ENCODE results near the gene ARMH1. TPM values are rescaled to one million over a fixed set of nuclear protein-coding genes. Genes with fewer than 3 reads are reported as not detected.

The ARMH1 gene
- total RNA-seq, 4 donors from 2014 or later: 0.47 to 2.4 (median 1.2) TPM

- TF ChIP-seq CTCF (IDR thresholded peaks at IDR 0.05): no peak
- ATAC-seq (ENCODE audit: low FRiP score): no peak
- DNase-seq (ENCODE audit: low spot score): no peak
These were observed 43.1 kb downstream of the ARMH1 start for GRCh38 chr1:44717653-44718052.

- TF ChIP-seq CTCF (IDR thresholded peaks at IDR 0.05): no peak
- DNase-seq (ENCODE audit: low spot score): no peak
- no peak for ATAC-seq (ENCODE audit: low FRiP score)
These were observed 43.6 kb downstream of the ARMH1 start for GRCh38 chr1:44718091-44718490.

- ATAC-seq (ENCODE audit: low FRiP score) (no peak), DNase-seq (ENCODE audit: low spot score) (no peak)
- TF ChIP-seq CTCF (IDR thresholded peaks at IDR 0.05): no peak
These were observed 44.8 kb downstream of the ARMH1 start for GRCh38 chr1:44719318-44719717.

GRCh38 chr1:44720281-44720680, 45.8 kb downstream of the ARMH1 start:
- no peak for DNase-seq (ENCODE audit: low spot score)
- no peak for TF ChIP-seq CTCF (IDR thresholded peaks at IDR 0.05)
- ATAC-seq (ENCODE audit: low FRiP score): no peak

GRCh38 chr1:44721485-44722361, 47.2 kb downstream of the ARMH1 start:
- ATAC-seq (ENCODE audit: low FRiP score) (peak; percentile 67), DNase-seq (ENCODE audit: low spot score) (no peak)
- TF ChIP-seq CTCF (IDR thresholded peaks at IDR 0.05): no peak

GRCh38 chr1:44723064-44723463, 48.5 kb downstream of the ARMH1 start:
- ATAC-seq (ENCODE audit: low FRiP score): no peak
- DNase-seq (ENCODE audit: low spot score): no peak
- TF ChIP-seq CTCF (IDR thresholded peaks at IDR 0.05): no peak

Data from omental fat pad (tissue), 4 donors.